Liver (tissue), 3 donors: ENCODE data around the gene NAPB.

Experiments used
- ATF3 ChIP-seq: IDR thresholded peaks from 2 replicates; pipeline ENCODE4 v1.6.1; 2016; ENCODE audit warnings: antibody characterized with exemption
- CTCF ChIP-seq: fragments of 150-350 bp; IDR thresholded peaks from 2 replicates; pipeline ENCODE4 v1.5.1; 2017; ENCODE audit warnings: improper control_type of control experiment, low read depth, low read length; ENCODE audit not compliant: missing input control
- GABPA ChIP-seq, 2 donors: IDR thresholded peaks in 1 of 2; conservative IDR thresholded peaks in 1 of 2; 2 replicates each; pipeline ENCODE4 v1.6.1; 2016; ENCODE audit warnings: antibody characterized with exemption in 2 of 2, mild to moderate bottlenecking in 1 of 2, moderate library complexity in 1 of 2
- HNF4A ChIP-seq, 2 donors: conservative IDR thresholded peaks; 2 replicates each; pipeline ENCODE4 v1.6.1; 2016; ENCODE audit warnings: antibody characterized with exemption in 2 of 2, mild to moderate bottlenecking in 2 of 2
- MAX ChIP-seq: IDR thresholded peaks from 2 replicates; pipeline ENCODE4 v1.6.1; 2016; ENCODE audit warnings: antibody characterized with exemption
- RAD21 ChIP-seq, 2 donors: IDR thresholded peaks; 2 replicates each; pipeline ENCODE4 v1.6.1; 2016; ENCODE audit warnings: antibody characterized with exemption in 2 of 2, mild to moderate bottlenecking in 2 of 2
- REST ChIP-seq: IDR thresholded peaks from 2 replicates; pipeline ENCODE4 v1.6.1; 2016; ENCODE audit warnings: antibody characterized with exemption, mild to moderate bottlenecking
- RXRA ChIP-seq, 2 donors: IDR thresholded peaks; 2 replicates each; pipeline ENCODE4 v1.6.1; 2017 to 2018; ENCODE audit warnings: antibody characterized with exemption in 2 of 2, mild to moderate bottlenecking in 1 of 2
- TAF1 ChIP-seq: conservative IDR thresholded peaks from 2 replicates; pipeline ENCODE4 v1.6.1; 2016; ENCODE audit warnings: antibody characterized with exemption, mild to moderate bottlenecking
- YY1 ChIP-seq: IDR thresholded peaks from 2 replicates; pipeline ENCODE4 v1.6.1; 2016; ENCODE audit warnings: antibody characterized with exemption, mild to moderate bottlenecking
- ZBTB33 ChIP-seq: IDR thresholded peaks from 2 replicates; pipeline ENCODE4 v1.6.1; 2016; ENCODE audit warnings: antibody characterized with exemption
- donor health status: healthy.
- donor health status: healthy.

GRCh38 chr20:23337312-23337711 is 84.0 kb downstream of the NAPB start:
- TF ChIP-seq TAF1 (no peak), CTCF (no peak), RXRA (IDR thresholded peaks at IDR 0.05) (no peak), REST (no peak), YY1 (no peak), RAD21 (IDR thresholded peaks at IDR 0.05) (no peak), ATF3 (no peak), HNF4A (conservative IDR thresholded peaks at IDR 0.05) (no peak), GABPA (IDR thresholded peaks at IDR 0.05 in 1 of 2, conservative IDR thresholded peaks at IDR 0.05 in 1 of 2) (no peak), MAX (no peak), ZBTB33 (no peak)
